HepG2 (cell line): Measurements from ENCODE around the gene LRRTM3. TPM values are rescaled to one million over a fixed set of nuclear protein-coding genes. Genes with fewer than 3 reads are reported as not detected.

Experiments used
- ATAC-seq: fragments of 200-7000 bp; cut with Tn5 transposase; 3 replicates; pipeline ENCODE4 v1.9.1; 2020; ENCODE audit warnings: mild to moderate bottlenecking, moderate library complexity
- BruUV-seq: library from RNA; stranded (reverse); fragments of 400-500 nt; replicated peaks from 2 replicates; lab custom pipeline; 2021; lab: Mats Ljungman, UMichigan
- CTCF ChIA-PET: fragments of 300-600 bp; formaldehyde crosslinking; extraction: SDS; loops from one replicate; lab custom pipeline; 2021; ENCODE audit warnings: low total read pairs, inconsistent platforms, low intra/inter-chr PET ratio; lab: Yijun Ruan, JAX
- POLR2A ChIA-PET: fragments of 350-600 bp; sonication (Branson Sonifier 250); formaldehyde crosslinking; loops from one replicate; lab custom pipeline; 2020; ENCODE audit warnings: antibody characterized with exemption, inconsistent platforms; lab: Yijun Ruan, JAX
- DNase-seq: peaks from one replicate; pipeline ENCODE4 v3.0.0-alpha.2; 2015; ENCODE audit warnings: low spot score
- FAIRE-seq: peaks from 3 replicates; lab custom pipeline; 2011; peaks lifted over from hg19 to GRCh38; lab: Jason Lieb, UNC
- H2AFZ ChIP-seq: one replicate; pipeline ENCODE4 v1.6.1; 2011; ENCODE audit warnings: low read length, inconsistent platforms
- H3K27ac ChIP-seq: fragments of 300-600 bp; 3 replicates; pipeline ENCODE4 v1.8.0; 2011; ENCODE audit warnings: mixed run types, mild to moderate bottlenecking, mixed read lengths, low read length, inconsistent platforms; ENCODE audit not compliant: insufficient read depth; ENCODE audit errors: extremely low read length
- H3K27me3 ChIP-seq, 2 experiments: fragments of 200-600 bp in 1 of 2; 2 replicates in 1 of 2; 3 replicates in 1 of 2; pipeline versions ENCODE4 v1.6.0 to v1.8.0; 2011; ENCODE audit warnings: low read length in 2 of 2, mild to moderate bottlenecking in 2 of 2, moderate library complexity in 2 of 2, inconsistent platforms in 1 of 2; ENCODE audit not compliant: insufficient read depth in 2 of 2, control insufficient read depth in 1 of 2
- H3K36me3 ChIP-seq, 2 experiments: fragments of 200-600 bp in 1 of 2; replicated peaks in 1 of 2; 2 replicates in 1 of 2; 3 replicates in 1 of 2; pipeline versions ENCODE4 v1.5.1 to v1.8.0; 2011; ENCODE audit warnings: low read length in 2 of 2, inconsistent platforms in 1 of 2; ENCODE audit not compliant: insufficient read depth in 2 of 2, control insufficient read depth in 1 of 2
- H3K4me1 ChIP-seq: 2 replicates; pipeline ENCODE4 v1.5.1; 2012; ENCODE audit warnings: low read length, inconsistent platforms; ENCODE audit not compliant: insufficient read depth
- H3K4me2 ChIP-seq: 2 replicates; pipeline ENCODE4 v1.6.0; 2011; ENCODE audit warnings: low read depth, low read length, inconsistent platforms
- H3K4me3 ChIP-seq, 3 experiments: fragments of 200-600 bp in 1 of 3; sonication (generic), shearing (Covaris generic) in 1 of 3; replicated peaks in 1 of 3; 2 replicates each; pipeline ENCODE4 v1.5.1; 2011 to 2016; ENCODE audit warnings: low read length in 3 of 3, inconsistent platforms in 2 of 3, low read depth in 2 of 3, mild to moderate bottlenecking in 2 of 3, control low read depth in 1 of 3, mixed read lengths in 1 of 3; ENCODE audit not compliant: insufficient read depth in 1 of 3
- H3K79me2 ChIP-seq: one replicate; pipeline ENCODE4 v1.6.1; 2011; ENCODE audit warnings: low read length, inconsistent platforms; ENCODE audit not compliant: insufficient read depth
- H3K9ac ChIP-seq: 2 replicates; pipeline ENCODE4 v1.6.0; 2011; ENCODE audit warnings: mild to moderate bottlenecking, low read depth, low read length, inconsistent platforms; ENCODE audit not compliant: insufficient read depth
- H3K9me3 ChIP-seq: 2 replicates; pipeline ENCODE4 v1.5.1; 2012; ENCODE audit warnings: mild to moderate bottlenecking, low read length
- H4K20me1 ChIP-seq: 2 replicates; pipeline ENCODE4 v1.6.0; 2011; ENCODE audit warnings: inconsistent platforms, mild to moderate bottlenecking, low read length, moderate library complexity; ENCODE audit not compliant: insufficient read depth
- CREB3 ChIP-seq: sonication (generic); formaldehyde crosslinking; IDR thresholded peaks from 2 replicates; pipeline ENCODE4 v1.5.0; 2020; ENCODE audit warnings: missing genetic modification reagents
- ERF ChIP-seq: IDR thresholded peaks from 2 replicates; pipeline ENCODE4 v1.6.1; 2018; ENCODE audit warnings: missing biosample characterization, missing genetic modification reagents
- HNF4A ChIP-seq: sonication (generic); formaldehyde crosslinking; IDR thresholded peaks from 2 replicates; pipeline ENCODE4 v1.4.0; 2020; ENCODE audit warnings: missing genetic modification reagents
- POGZ ChIP-seq: sonication (generic); formaldehyde crosslinking; IDR thresholded peaks from 2 replicates; pipeline ENCODE4 v1.4.0; 2020; ENCODE audit warnings: mild to moderate bottlenecking, missing genetic modification reagents
- ZNF280D ChIP-seq: sonication (generic); formaldehyde crosslinking; IDR thresholded peaks from 2 replicates; pipeline ENCODE4 v1.5.1; 2020; ENCODE audit warnings: mild to moderate bottlenecking, missing genetic modification reagents
- ZNF672 ChIP-seq: sonication (generic); formaldehyde crosslinking; IDR thresholded peaks from 2 replicates; pipeline ENCODE4 v1.8.1; 2022; ENCODE audit warnings: missing genetic modification reagents
- in situ Hi-C: cut with HindIII; loops from 2 replicates; pipeline ENCODE4 v1.10.0; 2017; ENCODE audit warnings: low pct_unique_long_range_greater_than_20kb; ENCODE audit not compliant: extremely low pct_ligation_motif_present
- intact Hi-C: fragments of 100-400 bp; cut with micrococcal nuclease; formaldehyde crosslinking; loops from one replicate; pipeline ENCODE4 v1.10.0; 2022; ENCODE audit not compliant: unreplicated experiment
- polyA plus RNA-seq, 8 experiments: library from polyadenylated mRNA; depleted of rRNA in 3 of 8; stranded (reverse) in 7 of 8; unstranded in 1 of 8; fragments of >200 nt; fragmentation: Illumina TruSeq in 4 of 8; extraction: Trizol in 4 of 8; gene quantifications; 2 replicates each; pipeline versions ENCODE4 v1.2.1 to v1.2.3, GENCODE V29; 2011 to 2016; ENCODE audit warnings: low read depth in 4 of 8, missing spikeins in 1 of 8, mixed read lengths in 1 of 8; ENCODE audit not compliant: insufficient read depth in 1 of 8
- total RNA-seq, 5 experiments: library from RNA; depleted of rRNA; stranded (reverse); fragments of >200 nt; fragmentation: Illumina TruSeq; extraction: Trizol; gene quantifications; 2 replicates each; pipeline ENCODE4 v1.2.3, GENCODE V29; 2016; ENCODE audit warnings: low read depth in 1 of 5
- TF ChIP-seq, protein P1 (sequence below): sonication (generic); formaldehyde crosslinking; IDR thresholded peaks from 2 replicates; pipeline ENCODE4 v1.5.1; 2020; ENCODE audit warnings: missing genetic modification reagents, mild to moderate bottlenecking, borderline replicate concordance

LRRTM3 gene
- total and polyA plus RNA-seq, 2 of the 13 experiments (the other 11 are each of a cell fraction or from before 2014, with no cell fraction given), result not detected

DNA sequence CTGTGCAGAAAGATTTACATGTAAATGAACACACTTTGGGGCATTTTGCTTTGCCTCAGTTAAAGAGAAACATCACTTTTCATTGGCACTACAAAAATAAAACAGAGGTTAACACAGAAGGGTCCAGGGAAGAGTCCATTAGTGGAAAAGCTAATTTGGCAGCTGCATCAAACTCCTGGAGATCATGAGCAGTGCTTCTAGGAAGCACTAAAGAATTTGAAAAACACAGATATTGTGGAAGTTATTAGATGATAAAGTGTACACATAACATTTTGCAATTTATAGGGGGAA lies 161.2 kb downstream of the LRRTM3 start:
- BruUV-seq, result no TSS peak
- ChIA-PET CTCF (no interaction called here), POLR2A (no interaction called here)

More for the DNA sequence above, 161.2 kb downstream of the LRRTM3 start:
- no peaks in the 10 kb centered on the region for H3K27me3 ChIP-seq
- no peaks in the 10 kb centered on the region for H3K9me3 ChIP-seq
- no peaks in the 10 kb centered on the region for H3K79me2 ChIP-seq
- no peaks in the 10 kb centered on the region for H4K20me1 ChIP-seq
- no peak overlapping the region for H3K9ac ChIP-seq
- H3K4me2 ChIP-seq, result no peak overlapping the region
- DNase-seq, result no peak
- no peak for ATAC-seq
- H3K36me3 ChIP-seq, result no peaks in the 10 kb centered on the region
- in situ Hi-C loops (no loop called here), intact Hi-C loops (no loop called here)
- no peak overlapping the region for H3K27ac ChIP-seq
- TF ChIP-seq ZNF672 (CRISPR knock-in tag), result no peak
- no peak for TF ChIP-seq HNF4A (CRISPR knock-in tag)
- no peak for TF ChIP-seq CREB3 (CRISPR knock-in tag)
- no peak for TF ChIP-seq ZNF280D (CRISPR knock-in tag)
- no peak for TF ChIP-seq ERF (CRISPR knock-in tag)
- TF ChIP-seq, protein P1, sequence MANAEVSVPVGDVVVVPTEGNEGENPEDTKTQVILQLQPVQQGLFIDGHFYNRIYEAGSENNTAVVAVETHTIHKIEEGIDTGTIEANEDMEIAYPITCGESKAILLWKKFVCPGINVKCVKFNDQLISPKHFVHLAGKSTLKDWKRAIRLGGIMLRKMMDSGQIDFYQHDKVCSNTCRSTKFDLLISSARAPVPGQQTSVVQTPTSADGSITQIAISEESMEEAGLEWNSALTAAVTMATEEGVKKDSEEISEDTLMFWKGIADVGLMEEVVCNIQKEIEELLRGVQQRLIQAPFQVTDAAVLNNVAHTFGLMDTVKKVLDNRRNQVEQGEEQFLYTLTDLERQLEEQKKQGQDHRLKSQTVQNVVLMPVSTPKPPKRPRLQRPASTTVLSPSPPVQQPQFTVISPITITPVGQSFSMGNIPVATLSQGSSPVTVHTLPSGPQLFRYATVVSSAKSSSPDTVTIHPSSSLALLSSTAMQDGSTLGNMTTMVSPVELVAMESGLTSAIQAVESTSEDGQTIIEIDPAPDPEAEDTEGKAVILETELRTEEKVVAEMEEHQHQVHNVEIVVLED (CRISPR knock-in tag), result no peak
- no peak for TF ChIP-seq POGZ (CRISPR knock-in tag)
- FAIRE-seq, result no peak
- H2AFZ ChIP-seq, result no peak overlapping the region
- H3K4me3 ChIP-seq, result no peak overlapping the region
- H3K4me1 ChIP-seq, result no peaks in the 10 kb centered on the region
